Esophagus muscularis mucosa (tissue), 4 donors: Measurements from ENCODE around the gene STARD9. TPM values are rescaled to one million over a fixed set of nuclear protein-coding genes. Genes with fewer than 3 reads are reported as not detected.

Source experiments
- DNase-seq: peaks from one replicate; pipeline ENCODE4 v3.0.0-alpha.2; 2017; ENCODE audit errors: extremely low spot score
- H3K27ac ChIP-seq, 4 donors: fragments of 200-600 bp; sonication (generic); replicated peaks in 1 of 4; 1 replicate in 3 of 4; 2 replicates in 1 of 4; pipeline ENCODE4 v1.5.1; 2016 to 2019; ENCODE audit warnings: mild to moderate bottlenecking in 1 of 4
- H3K27me3 ChIP-seq, 4 donors: fragments of 200-600 bp; sonication (generic); one replicate each; pipeline versions ENCODE4 v1.5.1 to v1.6.0; 2016 to 2019
- H3K36me3 ChIP-seq, 4 donors: fragments of 200-600 bp; sonication (generic); one replicate each; pipeline ENCODE4 v1.5.1; 2016 to 2019
- H3K4me1 ChIP-seq, 4 donors: fragments of 200-600 bp; sonication (generic); one replicate each; pipeline ENCODE4 v1.5.1; 2016 to 2019
- H3K4me3 ChIP-seq, 4 donors: fragments of 200-600 bp; sonication (generic); 1 replicate in 2 of 4; 2 replicates in 2 of 4; pipeline ENCODE4 v1.5.1; 2016 to 2019; ENCODE audit warnings: mild to moderate bottlenecking in 4 of 4, moderate library complexity in 1 of 4
- H3K9me3 ChIP-seq, 4 donors: fragments of 200-600 bp; sonication (generic); 1 replicate in 3 of 4; 2 replicates in 1 of 4; pipeline ENCODE4 v1.5.1; 2016 to 2019
- CTCF ChIP-seq, 3 experiments: fragments of 200-600 bp in 2 of 3; fragments of 450-650 bp in 1 of 3; sonication (generic) in 2 of 3; IDR thresholded peaks; one replicate each; pipeline ENCODE4 v1.5.1; 2017 to 2019; ENCODE audit warnings: antibody characterized with exemption in 3 of 3, mild to moderate bottlenecking in 2 of 3, moderate library complexity in 1 of 3
- EP300 ChIP-seq: sonication (generic); formaldehyde crosslinking; IDR thresholded peaks from one replicate; pipeline ENCODE4 v1.6.1; 2017; ENCODE audit warnings: antibody characterized with exemption
- POLR2A ChIP-seq: fragments of 450-650 bp; IDR thresholded peaks from one replicate; pipeline ENCODE4 v1.6.1; 2017; ENCODE audit warnings: antibody characterized with exemption, moderate library complexity, mild to moderate bottlenecking, low read depth
- POLR2AphosphoS5 ChIP-seq, 2 donors: sonication (generic); formaldehyde crosslinking; IDR thresholded peaks; one replicate each; pipeline ENCODE4 v1.6.1; 2017; ENCODE audit warnings: antibody characterized with exemption in 2 of 2
- WGBS: methylation state at CpG from one replicate; pipeline ENCODE4 v1.1.5; 2018; 5-methylcytosine and 5-hydroxymethylcytosine counted together
- intact Hi-C: fragments of 100-400 bp; cut with DNase I; formaldehyde crosslinking; loops from one replicate; pipeline ENCODE4 v1.15.1; 2023
- total RNA-seq, 4 donors: library from RNA; depleted of rRNA; stranded (reverse); fragments of >200 nt; gene quantifications; one replicate each; pipeline versions ENCODE4 v1.1.0 to v1.2.1, GENCODE V29; 2016

STARD9 gene
- total RNA-seq, 4 donors from 2014 or later: 14.2 to 46.9 (median 33.3) TPM

GRCh38 chr15:42720071-42720470 is 144.7 kb downstream of the STARD9 start:
- 91% methylated on average over 3 of the region's 3 CpGs for WGBS
- Histone ChIP-seq H3K9me3 (no peaks in the 10 kb centered on the region), H3K36me3 (peaks cover 40 to 86% (median 83%) of the 10 kb centered on the region in 4 donors), H3K27ac (no peak overlapping the region), H3K4me3 (no peak overlapping the region), H3K4me1 (peaks cover 0 to 25% (median 6%) of the 10 kb centered on the region in 4 donors), H3K27me3 (no peaks in the 10 kb centered on the region)
- DNase-seq: no peak
- intact Hi-C loops: no loop called here
- no peak for TF ChIP-seq POLR2A
- no peak for TF ChIP-seq CTCF (IDR thresholded peaks at IDR 0.05)
- TF ChIP-seq POLR2AphosphoS5 (IDR thresholded peaks at IDR 0.05): no peak
- no peak for TF ChIP-seq EP300

- Histone ChIP-seq H3K4me3 (no peak overlapping the region), H3K27me3 (no peaks in the 10 kb centered on the region), H3K4me1 (peaks cover 0 to 18% (median 6%) of the 10 kb centered on the region in 4 donors), H3K36me3 (peaks cover 45 to 95% (median 92%) of the 10 kb centered on the region in 4 donors), H3K27ac (peak overlapping the region in 1 of 4 donors; percentile 0), H3K9me3 (no peaks in the 10 kb centered on the region)
- intact Hi-C loops: no loop called here
- no peak for TF ChIP-seq EP300
- TF ChIP-seq CTCF (IDR thresholded peaks at IDR 0.05): no peak
- no peak for TF ChIP-seq POLR2A
- DNase-seq: no peak
- WGBS: 85% methylated on average over 6 of the region's 6 CpGs
These were observed 145.6 kb downstream of the STARD9 start for GRCh38 chr15:42721016-42721415.

GRCh38 chr15:42721916-42722315 is 146.5 kb downstream of the STARD9 start:
- Histone ChIP-seq H3K36me3 (peaks cover 47 to 100% (median 96%) of the 10 kb centered on the region in 4 donors), H3K4me3 (no peak overlapping the region), H3K9me3 (no peaks in the 10 kb centered on the region), H3K27me3 (no peaks in the 10 kb centered on the region), H3K4me1 (peaks cover 0 to 26% (median 10%) of the 10 kb centered on the region in 4 donors), H3K27ac (peak overlapping the region in 2 of 4 donors; percentile 13 to 31)
- 92% methylated on average over 3 of the region's 3 CpGs for WGBS
- TF ChIP-seq EP300: no peak
- TF ChIP-seq POLR2AphosphoS5 (IDR thresholded peaks at IDR 0.05): no peak
- no peak for TF ChIP-seq POLR2A
- TF ChIP-seq CTCF (IDR thresholded peaks at IDR 0.05): no peak
- DNase-seq: no peak
- intact Hi-C loops: no loop called here

GRCh38 chr15:42723068-42723467 is 147.7 kb downstream of the STARD9 start:
- no peaks in the 10 kb centered on the region for H3K9me3 ChIP-seq
- intact Hi-C loops: no loop called here
- DNase-seq: no peak
- H3K27me3 ChIP-seq: no peaks in the 10 kb centered on the region
- no peak overlapping the region for H3K4me3 ChIP-seq
- H3K27ac ChIP-seq: no peak overlapping the region
- TF ChIP-seq POLR2A (no peak), POLR2AphosphoS5 (IDR thresholded peaks at IDR 0.05) (no peak), CTCF (IDR thresholded peaks at IDR 0.05) (peak in 1 of 3 experiments; percentile 21)
- peaks cover 0 to 38% (median 21%) of the 10 kb centered on the region in 4 donors for H3K4me1 ChIP-seq
- 78% methylated on average over 4 of the region's 4 CpGs for WGBS
- peaks cover 46 to 100% (median 95%) of the 10 kb centered on the region in 4 donors for H3K36me3 ChIP-seq

- no peak for DNase-seq
- Histone ChIP-seq H3K36me3 (peaks cover 44 to 100% (median 95%) of the 10 kb centered on the region in 4 donors), H3K27me3 (no peaks in the 10 kb centered on the region), H3K27ac (no peak overlapping the region), H3K4me3 (no peak overlapping the region), H3K4me1 (peaks cover 0 to 47% (median 27%) of the 10 kb centered on the region in 4 donors), H3K9me3 (no peaks in the 10 kb centered on the region)
- no peak for TF ChIP-seq POLR2A
- no peak for TF ChIP-seq CTCF (IDR thresholded peaks at IDR 0.05)
- TF ChIP-seq POLR2AphosphoS5 (IDR thresholded peaks at IDR 0.05): no peak
- no peak for TF ChIP-seq EP300
- intact Hi-C loops: no loop called here
- WGBS: 84% methylated on average over 6 of the region's 6 CpGs
These were observed 148.9 kb downstream of the STARD9 start for GRCh38 chr15:42724276-42724675.
